ENCODE data around the gene LMF2.

GRCh38 chr22:50540381-50540780 lies 32.9 kb upstream of the LMF2 start:
- TF ChIP-seq CTCF (IDR thresholded peaks at IDR 0.05) (no peak), POLR2A (IDR thresholded peaks at IDR 0.05) (no peak)

Measured in body of pancreas (tissue), 4 donors.